Kidney (tissue), 14 donors: Measurements from ENCODE around the gene ARSI. TPM values are rescaled to one million over a fixed set of nuclear protein-coding genes. Genes with fewer than 3 reads are reported as not detected.

Experiments
- DNase-seq, 5 donors: peaks; one replicate each; pipeline ENCODE4 v3.0.0-alpha.2; 2013 to 2020
- FAIRE-seq: peaks from 2 replicates; lab custom pipeline; 2012; peaks lifted over from hg19 to GRCh38; lab: Jason Lieb, UNC
- H3K27ac ChIP-seq, 2 donors: one replicate each; pipeline ENCODE4 v1.7.0; 2013; ENCODE audit warnings: low read depth in 2 of 2, low read length in 2 of 2, inconsistent platforms in 1 of 2
- H3K27me3 ChIP-seq: one replicate; pipeline ENCODE4 v1.7.1; 2013; ENCODE audit warnings: low read length, inconsistent platforms; ENCODE audit not compliant: control insufficient read depth, insufficient read depth
- H3K36me3 ChIP-seq, 3 donors: one replicate each; pipeline versions ENCODE4 v1.7.0 to v1.7.1; 2013; ENCODE audit warnings: low read length in 3 of 3, control low read depth in 1 of 3, inconsistent platforms in 1 of 3; ENCODE audit not compliant: insufficient read depth in 3 of 3, control insufficient read depth in 2 of 3
- H3K4me1 ChIP-seq, 3 donors: one replicate each; pipeline versions ENCODE4 v1.7.0 to v1.7.1; 2013; ENCODE audit warnings: low read length in 3 of 3, inconsistent platforms in 1 of 3, low read depth in 1 of 3; ENCODE audit not compliant: control insufficient read depth in 2 of 3, insufficient read depth in 2 of 3
- H3K4me3 ChIP-seq, 3 donors: one replicate each; pipeline versions ENCODE4 v1.7.0 to v1.8.1; 2013; ENCODE audit warnings: low read length in 3 of 3, control low read depth in 1 of 3, inconsistent platforms in 1 of 3
- H3K9ac ChIP-seq, 3 donors: one replicate each; pipeline versions ENCODE4 v1.7.0 to v1.7.1; 2013; ENCODE audit warnings: low read length in 3 of 3, control low read depth in 1 of 3, inconsistent platforms in 1 of 3
- H3K9me3 ChIP-seq, 3 donors: one replicate each; pipeline versions ENCODE4 v1.7.0 to v1.7.1; 2013; ENCODE audit warnings: low read length in 3 of 3, control low read depth in 1 of 3, inconsistent platforms in 1 of 3; ENCODE audit not compliant: control insufficient read depth in 2 of 3, insufficient read depth in 1 of 3
- intact Hi-C: fragments of 100-400 bp; cut with DNase I; formaldehyde crosslinking; loops from one replicate; pipeline ENCODE4 v1.11.1; 2022
- polyA plus RNA-seq: library from polyadenylated mRNA; stranded (reverse); fragments of 350-450 nt; fragmentation: Illumina TruSeq; extraction: RNeasy Lipid Tissue Mini Kit (QIAGEN cat#74804); gene quantifications from one replicate; pipeline ENCODE4 v1.2.3, GENCODE V29; 2014; ENCODE audit warnings: low read depth, low replicate concordance; ENCODE audit not compliant: insufficient read depth
- total RNA-seq: library from RNA; stranded (reverse); fragmentation: NEBNext Ultra II Directional; extraction: Animal tissue kit (Norgen Biotek cat#: 25700); gene quantifications from one replicate; pipeline ENCODE4 v1.2.1, GENCODE V29; 2021
- TF ChIP-seq, protein P1 (sequence below): IDR thresholded peaks from 3 replicates; pipeline ENCODE4 v1.5.1; 2012; ENCODE audit warnings: mild to moderate bottlenecking, moderate library complexity, borderline replicate concordance; ENCODE audit not compliant: insufficient read depth; ENCODE audit errors: extremely low read depth
- donor health status: control.
- donor health status: control.
- donor health status: control.
- donor health status: control.
- donor health status: control.
- donor health status: DM: yes; HTN: yes; CAD: no.
- donor health status: Normal renal cell carcinoma (clear cell type).

The ARSI gene
- total and polyA plus RNA-seq, 2 donors from 2014 or later, result 0.57 to 1.1 TPM

- Histone ChIP-seq H3K36me3 (no peaks in the 10 kb centered on the region), H3K9me3 (no peaks in the 10 kb centered on the region), H3K9ac (no peak overlapping the region), H3K4me3 (no peak overlapping the region), H3K4me1 (peaks cover 0 to 3% (median 2%) of the 10 kb centered on the region in 3 donors), H3K27me3 (no peaks in the 10 kb centered on the region), H3K27ac (no peak overlapping the region)
- DNase-seq, result no peak
- TF ChIP-seq, protein P1, sequence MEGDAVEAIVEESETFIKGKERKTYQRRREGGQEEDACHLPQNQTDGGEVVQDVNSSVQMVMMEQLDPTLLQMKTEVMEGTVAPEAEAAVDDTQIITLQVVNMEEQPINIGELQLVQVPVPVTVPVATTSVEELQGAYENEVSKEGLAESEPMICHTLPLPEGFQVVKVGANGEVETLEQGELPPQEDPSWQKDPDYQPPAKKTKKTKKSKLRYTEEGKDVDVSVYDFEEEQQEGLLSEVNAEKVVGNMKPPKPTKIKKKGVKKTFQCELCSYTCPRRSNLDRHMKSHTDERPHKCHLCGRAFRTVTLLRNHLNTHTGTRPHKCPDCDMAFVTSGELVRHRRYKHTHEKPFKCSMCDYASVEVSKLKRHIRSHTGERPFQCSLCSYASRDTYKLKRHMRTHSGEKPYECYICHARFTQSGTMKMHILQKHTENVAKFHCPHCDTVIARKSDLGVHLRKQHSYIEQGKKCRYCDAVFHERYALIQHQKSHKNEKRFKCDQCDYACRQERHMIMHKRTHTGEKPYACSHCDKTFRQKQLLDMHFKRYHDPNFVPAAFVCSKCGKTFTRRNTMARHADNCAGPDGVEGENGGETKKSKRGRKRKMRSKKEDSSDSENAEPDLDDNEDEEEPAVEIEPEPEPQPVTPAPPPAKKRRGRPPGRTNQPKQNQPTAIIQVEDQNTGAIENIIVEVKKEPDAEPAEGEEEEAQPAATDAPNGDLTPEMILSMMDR, result no peak
- intact Hi-C loops, result no loop called here
- FAIRE-seq, result no peak
Measured at GRCh38 chr5:150325426-150325825, 22.7 kb upstream of the ARSI start.

GRCh38 chr5:150323819-150324218 is 21.1 kb upstream of the ARSI start:
- no peak overlapping the region for H3K4me3 ChIP-seq
- DNase-seq (no peak), FAIRE-seq (no peak)
- H3K9me3 ChIP-seq, result no peaks in the 10 kb centered on the region
- H3K9ac ChIP-seq, result no peak overlapping the region
- peaks cover 0 to 5% (median 5%) of the 10 kb centered on the region in 3 donors for H3K4me1 ChIP-seq
- TF ChIP-seq, protein P1, result no peak
- intact Hi-C loops, result no loop called here
- H3K27ac ChIP-seq, result no peak overlapping the region
- no peaks in the 10 kb centered on the region for H3K36me3 ChIP-seq
- no peaks in the 10 kb centered on the region for H3K27me3 ChIP-seq

DNA sequence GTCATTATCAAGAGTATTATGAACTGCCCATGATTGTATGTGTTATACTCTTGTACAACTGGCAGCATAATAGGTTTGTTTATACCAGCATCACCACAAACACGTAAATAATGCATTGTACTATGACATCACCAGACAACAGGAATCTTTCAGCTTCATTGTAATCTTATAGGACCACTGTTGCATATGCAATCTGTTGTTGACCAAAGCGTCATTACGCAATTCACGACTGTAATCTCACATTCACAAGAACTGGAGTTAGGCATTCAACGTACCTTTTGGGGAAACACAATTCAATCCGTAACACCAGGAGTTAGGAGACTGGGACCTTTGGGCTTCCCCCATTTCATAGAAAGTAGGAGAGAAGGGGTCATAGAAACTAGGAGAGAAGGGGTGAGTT is 20.4 kb upstream of the ARSI start:
- TF ChIP-seq, protein P1, result no peak
- intact Hi-C loops, result no loop called here
- H3K4me1 ChIP-seq, result peaks cover 0 to 5% (median 5%) of the 10 kb centered on the region in 3 donors

GRCh38 chr5:150322202-150322601 is 19.5 kb upstream of the ARSI start:
- Histone ChIP-seq H3K36me3 (no peaks in the 10 kb centered on the region), H3K9me3 (no peaks in the 10 kb centered on the region), H3K27ac (no peak overlapping the region), H3K4me3 (no peak overlapping the region), H3K9ac (no peak overlapping the region), H3K27me3 (no peaks in the 10 kb centered on the region), H3K4me1 (peaks cover 0 to 5% (median 5%) of the 10 kb centered on the region in 3 donors)
- DNase-seq (no peak), FAIRE-seq (no peak)
- intact Hi-C loops, result no loop called here
- TF ChIP-seq, protein P1, result no peak

More for the DNA sequence above, 20.4 kb upstream of the ARSI start:
- Histone ChIP-seq H3K4me3 (no peak overlapping the region), H3K27ac (no peak overlapping the region), H3K27me3 (no peaks in the 10 kb centered on the region), H3K9me3 (no peaks in the 10 kb centered on the region), H3K36me3 (no peaks in the 10 kb centered on the region), H3K9ac (no peak overlapping the region)
- DNase-seq (no peak), FAIRE-seq (no peak)
